Measurements from ENCODE around the gene SH3RF2.
"Not testable (repeated sequence)": the region's sequence is repeated elsewhere in the genome, so short reads cannot be mapped to it uniquely, and the experiment has no call there.

Gene SH3RF2

GRCh38 chr5:145936401-145937131 is at the start of gene SH3RF2:
Gene SH3RF2, plus strand, starts transcription at chr5:145936578. Its CDS starts 1,351 bp downstream, at chr5:145937929.
- peaks cover 10% of the 10 kb centered on the region for H3K4me1 Mint-ChIP-seq (ENCODE audit: low read depth)
- intact Hi-C loops (cut with micrococcal nuclease) = no loop called here
- H3K36me3 Mint-ChIP-seq (ENCODE audit: low read depth) = no peaks in the 10 kb centered on the region
- H3K4me3 Mint-ChIP-seq = peak within 1 kb of the TSS; percentile 57
- H3K9me3 Mint-ChIP-seq = no peaks in the 10 kb centered on the region
- peaks cover 54% of the 10 kb centered on the region for H3K27me3 Mint-ChIP-seq
- H3K27ac Mint-ChIP-seq = no peak within 1 kb of the TSS

- H3K4me3 Mint-ChIP-seq = no peak overlapping the region
- H3K27ac Mint-ChIP-seq = no peak overlapping the region
- H3K27me3 Mint-ChIP-seq = no peaks in the 10 kb centered on the region
- peaks cover 7% of the 10 kb centered on the region for H3K9me3 Mint-ChIP-seq
- intact Hi-C loops (cut with micrococcal nuclease) = no loop called here
- H3K4me1 Mint-ChIP-seq (ENCODE audit: low read depth) = no peaks in the 10 kb centered on the region
- H3K36me3 Mint-ChIP-seq (ENCODE audit: low read depth) = no peaks in the 10 kb centered on the region
Measured at GRCh38 chr5:145887217-145887616, 49.2 kb upstream of the SH3RF2 start.

GRCh38 chr5:145887976-145888574 is 48.3 kb upstream of the SH3RF2 start:
- Mint-ChIP-seq H3K27me3 (no peaks in the 10 kb centered on the region), H3K9me3 (peaks cover 7% of the 10 kb centered on the region), H3K4me1 (ENCODE audit: low read depth) (no peaks in the 10 kb centered on the region), H3K36me3 (ENCODE audit: low read depth) (no peaks in the 10 kb centered on the region), H3K27ac (no peak overlapping the region), H3K4me3 (no peak overlapping the region)
- intact Hi-C loops (cut with micrococcal nuclease) = no loop called here

GRCh38 chr5:145889611-145890010 is 46.8 kb upstream of the SH3RF2 start:
- Mint-ChIP-seq H3K9me3 (peaks cover 7% of the 10 kb centered on the region), H3K27me3 (no peaks in the 10 kb centered on the region), H3K36me3 (ENCODE audit: low read depth) (no peaks in the 10 kb centered on the region), H3K27ac (no peak overlapping the region), H3K4me1 (ENCODE audit: low read depth) (no peaks in the 10 kb centered on the region), H3K4me3 (no peak overlapping the region)
- intact Hi-C loops (cut with micrococcal nuclease) = no loop called here

- H3K9me3 Mint-ChIP-seq; H3K36me3 Mint-ChIP-seq (ENCODE audit: low read depth); H3K4me1 Mint-ChIP-seq (ENCODE audit: low read depth); H3K27me3 Mint-ChIP-seq; H3K27ac Mint-ChIP-seq; H3K4me3 Mint-ChIP-seq; intact Hi-C loops (cut with micrococcal nuclease): not testable (repeated sequence)
Measured at GRCh38 chr5:145891378-145891777, 45.0 kb upstream of the SH3RF2 start.

GRCh38 chr5:145898171-145898570 is 38.2 kb upstream of the SH3RF2 start:
- Mint-ChIP-seq H3K4me3 (no peak overlapping the region), H3K36me3 (ENCODE audit: low read depth) (no peaks in the 10 kb centered on the region), H3K27me3 (no peaks in the 10 kb centered on the region), H3K27ac (no peak overlapping the region), H3K4me1 (ENCODE audit: low read depth) (no peaks in the 10 kb centered on the region), H3K9me3 (peaks cover 24% of the 10 kb centered on the region)
- intact Hi-C loops (cut with micrococcal nuclease) = no loop called here

DNA sequence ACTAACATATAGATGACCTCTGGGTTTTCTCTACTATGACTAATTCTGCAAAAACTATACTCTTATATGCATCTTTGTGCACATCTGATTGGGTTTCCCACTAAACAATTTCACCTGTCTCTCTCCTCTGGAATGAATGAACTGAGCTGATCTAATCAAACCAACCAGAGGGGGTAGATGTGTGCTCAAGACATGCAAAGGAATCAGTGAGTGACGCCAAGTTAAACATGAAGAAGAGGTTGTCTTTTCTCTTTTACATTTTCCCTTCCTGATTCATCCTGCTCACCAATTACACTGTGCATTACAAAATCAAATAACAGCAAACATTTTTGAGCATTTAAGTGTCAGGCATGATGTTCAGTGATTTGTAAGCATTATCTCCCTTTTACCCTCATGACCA is 34.0 kb upstream of the SH3RF2 start:
- H3K9me3 Mint-ChIP-seq = peaks cover 24% of the 10 kb centered on the region
- no peaks in the 10 kb centered on the region for H3K36me3 Mint-ChIP-seq (ENCODE audit: low read depth)
- H3K27ac Mint-ChIP-seq = no peak overlapping the region
- H3K4me1 Mint-ChIP-seq (ENCODE audit: low read depth) = no peaks in the 10 kb centered on the region
- intact Hi-C loops (cut with micrococcal nuclease) = no loop called here
- H3K27me3 Mint-ChIP-seq = peaks cover 2% of the 10 kb centered on the region
- H3K4me3 Mint-ChIP-seq = no peak overlapping the region

GRCh38 chr5:145903113-145903512 is 33.3 kb upstream of the SH3RF2 start:
- Mint-ChIP-seq H3K27me3 (peaks cover 2% of the 10 kb centered on the region), H3K27ac (no peak overlapping the region), H3K4me3 (no peak overlapping the region), H3K4me1 (ENCODE audit: low read depth) (no peaks in the 10 kb centered on the region), H3K36me3 (ENCODE audit: low read depth) (no peaks in the 10 kb centered on the region), H3K9me3 (peaks cover 24% of the 10 kb centered on the region)
- intact Hi-C loops (cut with micrococcal nuclease) = no loop called here

GRCh38 chr5:145903867-145904266 is 32.5 kb upstream of the SH3RF2 start:
- H3K4me1 Mint-ChIP-seq (ENCODE audit: low read depth) = no peaks in the 10 kb centered on the region
- no peak overlapping the region for H3K4me3 Mint-ChIP-seq
- intact Hi-C loops (cut with micrococcal nuclease) = no loop called here
- H3K9me3 Mint-ChIP-seq = peaks cover 19% of the 10 kb centered on the region
- H3K27me3 Mint-ChIP-seq = peaks cover 2% of the 10 kb centered on the region
- no peak overlapping the region for H3K27ac Mint-ChIP-seq
- no peaks in the 10 kb centered on the region for H3K36me3 Mint-ChIP-seq (ENCODE audit: low read depth)

- H3K9me3 Mint-ChIP-seq = peaks cover 11% of the 10 kb centered on the region
- H3K27ac Mint-ChIP-seq = no peak overlapping the region
- intact Hi-C loops (cut with micrococcal nuclease) = no loop called here
- H3K4me3 Mint-ChIP-seq = no peak overlapping the region
- no peaks in the 10 kb centered on the region for H3K4me1 Mint-ChIP-seq (ENCODE audit: low read depth)
- no peaks in the 10 kb centered on the region for H3K36me3 Mint-ChIP-seq (ENCODE audit: low read depth)
- H3K27me3 Mint-ChIP-seq = peaks cover 3% of the 10 kb centered on the region
Measured at GRCh38 chr5:145904743-145905142, 31.6 kb upstream of the SH3RF2 start.

GRCh38 chr5:145906401-145906800 is 30.0 kb upstream of the SH3RF2 start:
- Mint-ChIP-seq H3K27me3 (peaks cover 5% of the 10 kb centered on the region), H3K4me1 (ENCODE audit: low read depth) (no peaks in the 10 kb centered on the region), H3K9me3 (no peaks in the 10 kb centered on the region), H3K27ac (no peak overlapping the region), H3K4me3 (no peak overlapping the region), H3K36me3 (ENCODE audit: low read depth) (no peaks in the 10 kb centered on the region)
- intact Hi-C loops (cut with micrococcal nuclease) = no loop called here

DNA sequence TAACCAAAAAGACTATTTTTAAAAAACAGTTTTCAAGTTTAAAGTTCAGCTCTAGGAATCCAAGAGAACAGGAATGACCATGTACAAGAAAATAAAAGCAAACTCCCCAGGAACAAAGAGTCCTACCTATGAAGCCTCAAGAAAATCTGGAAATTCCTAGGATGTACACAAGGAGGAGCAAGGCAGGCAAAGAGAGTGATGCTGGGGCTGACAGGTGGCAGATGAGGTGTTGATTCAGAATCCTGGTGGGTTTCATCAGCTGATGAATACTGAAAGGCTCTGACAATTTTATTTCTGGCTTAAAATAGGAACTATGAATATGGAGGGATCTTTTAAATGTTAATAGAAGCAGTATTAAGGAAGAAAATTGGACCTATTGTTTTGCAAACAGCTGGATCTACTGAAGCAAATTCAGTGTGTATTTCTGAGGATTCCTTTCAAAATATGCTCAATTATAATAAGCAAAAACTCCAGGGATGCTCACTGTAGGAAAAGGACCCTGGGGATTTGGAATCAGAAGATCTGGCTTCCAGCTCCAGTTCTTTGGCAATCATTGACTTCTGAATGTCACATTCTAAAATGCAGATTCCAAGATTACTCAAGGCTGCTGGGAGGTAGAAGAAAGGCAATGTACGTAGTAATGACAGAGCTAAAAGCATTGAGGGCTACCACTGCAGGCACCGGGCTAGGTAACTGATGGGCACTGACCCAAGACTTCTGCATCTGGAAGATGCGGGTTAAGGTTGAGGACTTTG is 28.0 kb upstream of the SH3RF2 start:
- Mint-ChIP-seq H3K27ac (no peak overlapping the region), H3K4me3 (no peak overlapping the region), H3K4me1 (ENCODE audit: low read depth) (no peaks in the 10 kb centered on the region), H3K27me3 (peaks cover 5% of the 10 kb centered on the region), H3K36me3 (ENCODE audit: low read depth) (no peaks in the 10 kb centered on the region), H3K9me3 (no peaks in the 10 kb centered on the region)
- intact Hi-C loops (cut with micrococcal nuclease) = no loop called here

- no peaks in the 10 kb centered on the region for H3K9me3 Mint-ChIP-seq
- no peaks in the 10 kb centered on the region for H3K36me3 Mint-ChIP-seq (ENCODE audit: low read depth)
- intact Hi-C loops (cut with micrococcal nuclease) = no loop called here
- H3K4me1 Mint-ChIP-seq (ENCODE audit: low read depth) = no peaks in the 10 kb centered on the region
- H3K4me3 Mint-ChIP-seq = no peak overlapping the region
- H3K27me3 Mint-ChIP-seq = peaks cover 8% of the 10 kb centered on the region
- H3K27ac Mint-ChIP-seq = no peak overlapping the region
Measured at GRCh38 chr5:145911164-145911563, 25.2 kb upstream of the SH3RF2 start.

GRCh38 chr5:145912019-145912418 is 24.4 kb upstream of the SH3RF2 start:
- H3K27me3 Mint-ChIP-seq = peaks cover 6% of the 10 kb centered on the region
- H3K27ac Mint-ChIP-seq = no peak overlapping the region
- no peak overlapping the region for H3K4me3 Mint-ChIP-seq
- intact Hi-C loops (cut with micrococcal nuclease) = no loop called here
- no peaks in the 10 kb centered on the region for H3K36me3 Mint-ChIP-seq (ENCODE audit: low read depth)
- H3K9me3 Mint-ChIP-seq = no peaks in the 10 kb centered on the region
- no peaks in the 10 kb centered on the region for H3K4me1 Mint-ChIP-seq (ENCODE audit: low read depth)
